Endometrial microvascular endothelial cells (primary cell): ENCODE measurements around the gene ST3GAL6. TPM values are rescaled to one million over a fixed set of nuclear protein-coding genes. Genes with fewer than 3 reads are reported as not detected.

ENCODE experiments used
- in situ Hi-C: cut with HindIII; loops from 2 replicates; pipeline ENCODE4 v1.10.0; 2017; ENCODE audit warnings: low sequenced_read_pairs, low pct_unique_long_range_greater_than_20kb; ENCODE audit errors: inconsistent ontology term
- total RNA-seq: library from RNA; depleted of rRNA; stranded (reverse); fragments of >200 nt; gene quantifications from one replicate; pipeline ENCODE4 v1.2.3, GENCODE V29; 2015; ENCODE audit errors: inconsistent ontology term

The ST3GAL6 gene
- total RNA-seq, 1 donor from 2014 or later = 4.4 TPM

GRCh38 chr3:98735761-98736269 is 27.3 kb upstream of the ST3GAL6 start:
- in situ Hi-C loops = no loop called here

GRCh38 chr3:98737301-98737700 is 25.8 kb upstream of the ST3GAL6 start:
- in situ Hi-C loops = no loop called here

- in situ Hi-C loops = no loop called here
These were observed 23.9 kb upstream of the ST3GAL6 start for GRCh38 chr3:98739266-98739665.

GRCh38 chr3:98740324-98740723 is 22.8 kb upstream of the ST3GAL6 start:
- in situ Hi-C loops = no loop called here

- in situ Hi-C loops = no loop called here
These were observed 21.9 kb upstream of the ST3GAL6 start for GRCh38 chr3:98741121-98741716.

GRCh38 chr3:98743071-98743470 is 20.1 kb upstream of the ST3GAL6 start:
- in situ Hi-C loops = no loop called here

- in situ Hi-C loops = no loop called here
These were observed 18.9 kb upstream of the ST3GAL6 start for GRCh38 chr3:98744283-98744682.

- in situ Hi-C loops = no loop called here
These were observed 17.4 kb upstream of the ST3GAL6 start for GRCh38 chr3:98745718-98746117.

GRCh38 chr3:98746122-98746521 is 17.0 kb upstream of the ST3GAL6 start:
- in situ Hi-C loops = no loop called here

GRCh38 chr3:98746882-98747281 is 16.3 kb upstream of the ST3GAL6 start:
- in situ Hi-C loops = no loop called here

GRCh38 chr3:98750276-98750919 is 12.7 kb upstream of the ST3GAL6 start:
- in situ Hi-C loops = no loop called here

- in situ Hi-C loops = no loop called here
These were observed 8.7 kb upstream of the ST3GAL6 start for GRCh38 chr3:98754483-98754882.

- in situ Hi-C loops = no loop called here
These were observed 7.5 kb upstream of the ST3GAL6 start for GRCh38 chr3:98755601-98756000.

- in situ Hi-C loops = no loop called here
These were observed 3.5 kb upstream of the ST3GAL6 start for GRCh38 chr3:98759629-98760028.

- in situ Hi-C loops = no loop called here
These were observed 1.4 kb upstream of the ST3GAL6 start for GRCh38 chr3:98761643-98762229.

GRCh38 chr3:98763819-98764418 is 779 bp downstream of the ST3GAL6 start:
- in situ Hi-C loops = no loop called here

- in situ Hi-C loops = no loop called here
These were observed 1.3 kb downstream of the ST3GAL6 start for GRCh38 chr3:98764472-98764884.

- in situ Hi-C loops = no loop called here
These were observed 2.6 kb downstream of the ST3GAL6 start for GRCh38 chr3:98765721-98766120.

GRCh38 chr3:98766924-98767323 is 3.8 kb downstream of the ST3GAL6 start:
- in situ Hi-C loops = no loop called here

GRCh38 chr3:98768961-98769360 is 5.8 kb downstream of the ST3GAL6 start:
- in situ Hi-C loops = no loop called here
